Measurements from ENCODE around the gene CREBL2. TPM values are rescaled to one million over a fixed set of nuclear protein-coding genes. Genes with fewer than 3 reads are reported as not detected.
"Not testable (repeated sequence)": the region's sequence is repeated elsewhere in the genome, so short reads cannot be mapped to it uniquely, and the experiment has no call there.

Gene CREBL2
- total RNA-seq, 1 donor from 2014 or later, result 26.9 TPM

DNA sequence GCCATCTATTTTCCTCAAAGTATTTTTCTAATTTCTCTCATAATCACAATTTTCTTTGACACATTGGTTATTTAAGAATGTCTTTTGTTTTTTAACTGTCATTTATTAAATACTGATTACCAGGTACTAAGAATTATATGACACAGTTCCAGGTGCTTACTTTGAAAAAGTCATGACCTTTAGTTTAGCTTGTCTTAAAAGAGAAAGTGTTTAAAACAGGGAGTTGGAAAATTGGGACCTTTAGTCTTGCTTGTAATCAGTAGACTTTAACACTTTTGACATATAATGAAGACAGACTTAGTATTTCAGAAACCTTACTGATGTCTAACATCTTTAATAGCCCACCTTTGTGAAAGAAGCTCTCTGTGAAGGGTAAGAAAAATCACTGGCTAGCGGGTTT, 19.2 kb downstream of the CREBL2 start:
- no peak overlapping the region for H3K27ac Mint-ChIP-seq (ENCODE audit: unreplicated experiment)
- no peaks in the 10 kb centered on the region for H3K9me3 Mint-ChIP-seq (ENCODE audit: unreplicated experiment)
- DNase-seq (ENCODE audit: low spot score), result no peak
- H3K4me3 Mint-ChIP-seq (ENCODE audit: unreplicated experiment), result no peak overlapping the region
- H3K27me3 Mint-ChIP-seq (ENCODE audit: unreplicated experiment), result no peaks in the 10 kb centered on the region
- TF ChIP-seq, protein P1, sequence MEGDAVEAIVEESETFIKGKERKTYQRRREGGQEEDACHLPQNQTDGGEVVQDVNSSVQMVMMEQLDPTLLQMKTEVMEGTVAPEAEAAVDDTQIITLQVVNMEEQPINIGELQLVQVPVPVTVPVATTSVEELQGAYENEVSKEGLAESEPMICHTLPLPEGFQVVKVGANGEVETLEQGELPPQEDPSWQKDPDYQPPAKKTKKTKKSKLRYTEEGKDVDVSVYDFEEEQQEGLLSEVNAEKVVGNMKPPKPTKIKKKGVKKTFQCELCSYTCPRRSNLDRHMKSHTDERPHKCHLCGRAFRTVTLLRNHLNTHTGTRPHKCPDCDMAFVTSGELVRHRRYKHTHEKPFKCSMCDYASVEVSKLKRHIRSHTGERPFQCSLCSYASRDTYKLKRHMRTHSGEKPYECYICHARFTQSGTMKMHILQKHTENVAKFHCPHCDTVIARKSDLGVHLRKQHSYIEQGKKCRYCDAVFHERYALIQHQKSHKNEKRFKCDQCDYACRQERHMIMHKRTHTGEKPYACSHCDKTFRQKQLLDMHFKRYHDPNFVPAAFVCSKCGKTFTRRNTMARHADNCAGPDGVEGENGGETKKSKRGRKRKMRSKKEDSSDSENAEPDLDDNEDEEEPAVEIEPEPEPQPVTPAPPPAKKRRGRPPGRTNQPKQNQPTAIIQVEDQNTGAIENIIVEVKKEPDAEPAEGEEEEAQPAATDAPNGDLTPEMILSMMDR (IDR thresholded peaks at IDR 0.05; ENCODE audit: unreplicated experiment), result no peak
- H3K36me3 Mint-ChIP-seq (ENCODE audit: low read depth, unreplicated experiment), result peaks cover 4% of the 10 kb centered on the region
- H3K4me1 Mint-ChIP-seq (ENCODE audit: unreplicated experiment), result no peaks in the 10 kb centered on the region

DNA sequence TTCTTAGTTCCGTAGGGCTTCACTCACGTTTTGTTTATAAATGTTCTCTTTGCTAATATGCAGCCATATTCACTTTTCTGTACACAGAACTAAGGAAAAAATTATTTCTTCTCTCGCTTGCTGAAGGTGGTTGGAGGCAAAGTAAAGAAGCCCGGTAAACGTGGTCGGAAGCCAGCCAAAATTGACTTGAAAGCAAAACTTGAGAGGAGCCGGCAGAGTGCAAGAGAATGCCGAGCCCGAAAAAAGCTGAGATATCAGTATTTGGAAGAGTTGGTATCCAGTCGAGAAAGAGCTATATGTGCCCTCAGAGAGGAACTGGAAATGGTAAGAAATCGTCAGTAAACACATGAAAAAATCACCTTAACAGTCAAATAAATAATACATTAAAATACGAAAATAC, 24.0 kb downstream of the CREBL2 start:
- no peaks in the 10 kb centered on the region for H3K9me3 Mint-ChIP-seq (ENCODE audit: unreplicated experiment)
- H3K27ac Mint-ChIP-seq (ENCODE audit: unreplicated experiment), result no peak overlapping the region
- H3K27me3 Mint-ChIP-seq (ENCODE audit: unreplicated experiment), result no peaks in the 10 kb centered on the region
- no peak for DNase-seq (ENCODE audit: low spot score)
- H3K36me3 Mint-ChIP-seq (ENCODE audit: low read depth, unreplicated experiment), result peaks cover 31% of the 10 kb centered on the region
- TF ChIP-seq, protein P1 (IDR thresholded peaks at IDR 0.05; ENCODE audit: unreplicated experiment), result no peak
- H3K4me3 Mint-ChIP-seq (ENCODE audit: unreplicated experiment), result no peak overlapping the region
- H3K4me1 Mint-ChIP-seq (ENCODE audit: unreplicated experiment), result no peaks in the 10 kb centered on the region

DNA sequence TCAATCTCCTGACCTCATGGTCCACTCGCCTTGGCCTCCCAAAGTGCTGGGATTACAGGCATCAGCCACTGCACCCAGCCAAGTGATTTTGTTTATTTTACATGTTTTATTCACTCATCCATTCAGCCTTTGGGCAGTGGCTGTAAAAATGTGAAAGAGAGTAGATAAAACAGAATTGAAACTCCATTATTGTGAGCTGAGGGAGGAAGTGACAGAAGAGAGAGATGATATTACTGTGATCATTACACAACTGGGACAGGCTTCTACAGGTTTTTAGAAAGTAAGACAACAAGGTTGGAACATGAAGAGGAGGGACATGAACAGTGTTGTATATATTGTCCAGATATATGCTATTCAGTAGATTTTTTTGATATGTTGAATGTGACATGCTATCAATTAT, 25.0 kb downstream of the CREBL2 start:
- Mint-ChIP-seq H3K9me3 (ENCODE audit: unreplicated experiment) (no peaks in the 10 kb centered on the region), H3K36me3 (ENCODE audit: low read depth, unreplicated experiment) (peaks cover 34% of the 10 kb centered on the region), H3K27ac (ENCODE audit: unreplicated experiment) (no peak overlapping the region), H3K27me3 (ENCODE audit: unreplicated experiment) (no peaks in the 10 kb centered on the region), H3K4me3 (ENCODE audit: unreplicated experiment) (no peak overlapping the region), H3K4me1 (ENCODE audit: unreplicated experiment) (no peaks in the 10 kb centered on the region)
- DNase-seq (ENCODE audit: low spot score), result no peak
- TF ChIP-seq, protein P1 (IDR thresholded peaks at IDR 0.05; ENCODE audit: unreplicated experiment), result no peak

DNA sequence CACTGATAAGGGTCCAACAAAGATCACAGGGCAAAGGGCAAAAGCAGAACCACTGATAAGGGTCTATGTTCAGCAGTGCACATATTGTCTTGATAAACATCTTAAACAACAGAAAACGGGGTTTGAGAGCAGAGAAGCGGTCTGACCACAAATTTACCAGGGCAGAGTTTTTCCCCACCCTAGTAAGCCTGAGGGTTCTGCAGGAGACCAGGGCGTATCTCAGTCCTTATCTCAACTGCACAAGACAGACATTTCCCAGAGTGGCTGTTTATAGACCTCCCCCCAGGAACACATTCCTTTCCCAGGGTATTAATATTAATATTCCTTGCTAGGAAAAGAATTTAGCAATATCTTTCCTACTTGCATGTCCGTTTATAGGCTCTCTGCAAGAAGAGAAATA, 28.3 kb downstream of the CREBL2 start:
- not testable (repeated sequence) for H3K9me3 Mint-ChIP-seq (ENCODE audit: unreplicated experiment); H3K4me1 Mint-ChIP-seq (ENCODE audit: unreplicated experiment); DNase-seq (ENCODE audit: low spot score); H3K27me3 Mint-ChIP-seq (ENCODE audit: unreplicated experiment); H3K27ac Mint-ChIP-seq (ENCODE audit: unreplicated experiment)
- H3K36me3 Mint-ChIP-seq (ENCODE audit: low read depth, unreplicated experiment), result peaks cover 40% of the 10 kb centered on the region
- H3K4me3 Mint-ChIP-seq (ENCODE audit: unreplicated experiment), result peak overlapping the region; percentile 76

DNA sequence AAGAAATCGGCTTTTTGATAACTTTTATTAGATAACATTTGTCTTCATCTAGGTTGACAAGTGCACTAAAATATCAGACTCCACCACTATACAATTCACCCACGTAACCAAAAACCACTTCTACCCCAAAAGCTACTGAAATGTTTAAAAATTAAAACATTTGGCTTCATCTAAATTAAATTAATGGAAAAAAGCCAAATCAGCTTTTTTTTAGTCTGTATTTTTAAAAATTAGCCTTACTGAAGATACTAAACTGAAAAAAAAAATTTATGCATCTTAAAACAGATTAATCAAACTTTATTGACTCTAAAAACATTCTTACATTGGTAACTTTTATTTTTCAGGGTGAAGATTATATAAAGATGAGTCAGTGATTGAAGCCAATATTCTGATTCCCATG, 30.0 kb downstream of the CREBL2 start:
- H3K4me1 Mint-ChIP-seq (ENCODE audit: unreplicated experiment), result no peaks in the 10 kb centered on the region
- no peaks in the 10 kb centered on the region for H3K27me3 Mint-ChIP-seq (ENCODE audit: unreplicated experiment)
- no peak overlapping the region for H3K4me3 Mint-ChIP-seq (ENCODE audit: unreplicated experiment)
- H3K27ac Mint-ChIP-seq (ENCODE audit: unreplicated experiment), result no peak overlapping the region
- no peaks in the 10 kb centered on the region for H3K9me3 Mint-ChIP-seq (ENCODE audit: unreplicated experiment)
- DNase-seq (ENCODE audit: low spot score), result no peak
- TF ChIP-seq, protein P1 (IDR thresholded peaks at IDR 0.05; ENCODE audit: unreplicated experiment), result no peak
- peaks cover 36% of the 10 kb centered on the region for H3K36me3 Mint-ChIP-seq (ENCODE audit: low read depth, unreplicated experiment)

DNA sequence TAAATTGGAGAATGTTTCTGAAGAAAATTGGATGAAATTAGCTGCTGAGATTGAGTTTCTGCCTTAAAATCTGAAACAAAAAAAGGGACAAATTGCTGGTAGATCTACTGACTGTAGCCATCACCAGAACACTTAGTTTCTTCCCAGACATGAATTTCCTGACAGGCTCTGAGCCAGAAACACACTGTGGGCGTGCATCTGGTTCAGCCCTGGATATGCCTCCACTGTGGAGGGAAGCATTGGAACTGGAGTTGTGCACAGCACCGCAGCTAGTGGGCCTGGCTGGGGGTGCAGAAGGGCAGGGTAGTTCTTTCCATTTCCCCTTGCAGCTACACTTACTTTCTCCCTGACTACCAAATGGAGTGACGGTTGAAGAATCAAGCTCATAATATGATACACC, 31.2 kb downstream of the CREBL2 start:
- H3K4me3 Mint-ChIP-seq (ENCODE audit: unreplicated experiment), result no peak overlapping the region
- H3K27me3 Mint-ChIP-seq (ENCODE audit: unreplicated experiment), result no peaks in the 10 kb centered on the region
- TF ChIP-seq, protein P1 (IDR thresholded peaks at IDR 0.05; ENCODE audit: unreplicated experiment), result no peak
- no peaks in the 10 kb centered on the region for H3K9me3 Mint-ChIP-seq (ENCODE audit: unreplicated experiment)
- DNase-seq (ENCODE audit: low spot score), result no peak
- H3K27ac Mint-ChIP-seq (ENCODE audit: unreplicated experiment), result no peak overlapping the region
- no peaks in the 10 kb centered on the region for H3K4me1 Mint-ChIP-seq (ENCODE audit: unreplicated experiment)
- H3K36me3 Mint-ChIP-seq (ENCODE audit: low read depth, unreplicated experiment), result peaks cover 41% of the 10 kb centered on the region
